Esophagus (tissue), 2 donors: ENCODE data around the gene TP73. TPM values are rescaled to one million over a fixed set of nuclear protein-coding genes. Genes with fewer than 3 reads are reported as not detected.
"Not testable (repeated sequence)": the region's sequence is repeated elsewhere in the genome, so short reads cannot be mapped to it uniquely, and the experiment has no call there.

Source experiments
- H3K27ac ChIP-seq, 2 donors: one replicate each; pipeline ENCODE4 v1.5.1; 2013; ENCODE audit warnings: low read depth in 2 of 2, mild to moderate bottlenecking in 2 of 2, inconsistent platforms in 1 of 2, low read length in 1 of 2, moderate library complexity in 1 of 2
- H3K27me3 ChIP-seq, 2 donors: one replicate each; pipeline ENCODE4 v1.6.1; 2013; ENCODE audit warnings: low read length in 2 of 2, control low read depth in 1 of 2, mild to moderate bottlenecking in 1 of 2; ENCODE audit not compliant: insufficient read depth in 2 of 2, control insufficient read depth in 1 of 2
- H3K36me3 ChIP-seq, 2 donors: one replicate each; pipeline ENCODE4 v1.6.1; 2013; ENCODE audit warnings: low read length in 1 of 2; ENCODE audit not compliant: control insufficient read depth in 2 of 2, insufficient read depth in 2 of 2
- H3K4me1 ChIP-seq, 2 donors: one replicate each; pipeline ENCODE4 v1.6.1; 2013; ENCODE audit warnings: low read length in 1 of 2; ENCODE audit not compliant: control insufficient read depth in 2 of 2, insufficient read depth in 2 of 2
- H3K4me3 ChIP-seq, 2 donors: one replicate each; pipeline ENCODE4 v1.5.1; 2013; ENCODE audit warnings: low read length in 2 of 2, mild to moderate bottlenecking in 2 of 2, low read depth in 1 of 2, moderate library complexity in 1 of 2
- H3K9me3 ChIP-seq, 2 donors: one replicate each; pipeline ENCODE4 v1.6.1; 2013; ENCODE audit warnings: mild to moderate bottlenecking in 2 of 2, low read depth in 1 of 2, low read length in 1 of 2, moderate library complexity in 1 of 2; ENCODE audit not compliant: control insufficient read depth in 2 of 2, insufficient read depth in 1 of 2
- WGBS, 2 donors: extraction: QIAGEN DNeasy Blood & Tissue Kit; methylation state at CpG; one replicate each; pipeline ENCODE4 v1.1.7; 2013; 5-methylcytosine and 5-hydroxymethylcytosine counted together
- polyA plus RNA-seq, 2 donors: library from polyadenylated mRNA; stranded (reverse); fragments of 200-250 nt; gene quantifications; one replicate each; pipeline ENCODE4 v1.2.3, GENCODE V29; 2013
- donor health status: healthy with polysubstance abuse.
- donor health status: Bipolar disorder and iron deficiency.

TP73 gene
- polyA plus RNA-seq, 2 donors, result 3.5 to 6.0 TPM

GRCh38 chr1:3618531-3618880, 33.8 kb upstream of the TP73 start:
- Histone ChIP-seq H3K4me1 (peaks cover 0 to 3% of the 10 kb centered on the region in 2 donors), H3K27me3 (no peaks in the 10 kb centered on the region), H3K27ac (no peak overlapping the region), H3K4me3 (no peak overlapping the region), H3K9me3 (no peaks in the 10 kb centered on the region), H3K36me3 (no peaks in the 10 kb centered on the region)
- 65 to 67% methylated on average over 9 of the region's 9 CpGs for WGBS, 2 donors

GRCh38 chr1:3618881-3619671, 33.2 kb upstream of the TP73 start:
- no peaks in the 10 kb centered on the region for H3K27me3 ChIP-seq
- H3K4me3 ChIP-seq, result no peak overlapping the region
- H3K4me1 ChIP-seq, result peaks cover 0 to 9% of the 10 kb centered on the region in 2 donors
- 15 to 18% methylated on average over 18 to 21 of the region's 21 CpGs for WGBS, 2 donors
- no peak overlapping the region for H3K27ac ChIP-seq
- peaks cover 0 to 2% of the 10 kb centered on the region in 2 donors for H3K36me3 ChIP-seq
- no peaks in the 10 kb centered on the region for H3K9me3 ChIP-seq

DNA sequence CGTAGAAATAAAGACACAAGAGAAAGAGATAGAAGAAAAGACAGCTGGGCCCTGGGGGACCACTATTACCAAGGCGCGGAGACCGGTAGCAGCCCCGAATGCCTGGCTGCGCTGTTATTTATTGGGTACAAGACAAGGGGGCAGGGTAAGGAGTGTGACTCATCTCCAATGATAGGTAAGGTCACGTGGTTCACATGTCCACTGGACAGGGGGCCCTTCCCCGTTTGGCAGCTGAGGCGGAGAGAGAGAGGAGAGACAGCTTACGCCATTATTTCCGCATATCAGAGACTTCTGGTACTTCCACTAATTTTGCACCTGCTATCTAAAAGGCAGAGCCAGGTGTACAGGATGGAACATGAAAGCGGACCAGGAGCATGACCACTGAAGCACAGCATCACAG, 31.6 kb upstream of the TP73 start:
- H3K4me1 ChIP-seq, result peaks cover 0 to 13% of the 10 kb centered on the region in 2 donors
- H3K27me3 ChIP-seq, result no peaks in the 10 kb centered on the region
- H3K36me3 ChIP-seq, result peaks cover 0 to 2% of the 10 kb centered on the region in 2 donors
- H3K27ac ChIP-seq, result no peak overlapping the region
- H3K9me3 ChIP-seq, result no peaks in the 10 kb centered on the region
- 78 to 83% methylated on average over 12 of the region's 12 CpGs for WGBS, 2 donors
- H3K4me3 ChIP-seq, result no peak overlapping the region

DNA sequence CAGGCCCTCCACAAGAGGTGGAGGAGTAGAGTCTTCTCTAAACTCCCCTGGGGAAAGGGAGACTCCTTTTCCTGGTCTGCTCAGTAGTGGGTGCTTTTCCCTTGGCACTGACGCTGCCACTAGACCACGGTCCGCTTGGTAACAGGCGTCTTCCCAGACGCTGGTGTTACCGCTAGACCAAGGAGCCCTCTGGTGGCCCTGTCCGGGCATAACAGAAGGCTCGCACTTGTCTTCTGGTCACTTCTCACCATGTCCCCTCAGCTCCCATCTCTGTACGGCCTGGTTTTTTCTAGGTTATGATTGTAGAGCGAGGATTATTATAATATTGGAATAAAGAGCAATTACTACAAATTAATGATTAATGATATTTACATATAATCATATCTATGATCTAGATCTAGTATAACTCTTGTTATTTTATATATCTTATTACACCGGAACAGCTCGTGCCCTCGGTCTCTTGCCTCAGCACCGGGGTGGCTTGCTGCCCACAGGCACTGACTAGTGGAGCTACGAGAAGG, 31.1 kb upstream of the TP73 start:
- not testable (repeated sequence) for H3K27me3 ChIP-seq, H3K4me3 ChIP-seq, H3K9me3 ChIP-seq, H3K36me3 ChIP-seq, H3K27ac ChIP-seq
- 24 to 33% methylated on average over 10 to 15 of the region's 15 CpGs for WGBS, 2 donors
- H3K4me1 ChIP-seq, result peaks cover 0 to 14% of the 10 kb centered on the region in 2 donors

- H3K27me3 ChIP-seq, H3K9me3 ChIP-seq, H3K36me3 ChIP-seq, H3K27ac ChIP-seq, H3K4me3 ChIP-seq: not testable (repeated sequence)
- H3K4me1 ChIP-seq, result peaks cover 0 to 14% of the 10 kb centered on the region in 2 donors
- 86 to 88% methylated on average over 9 of the region's 9 CpGs for WGBS, 2 donors
Measured at GRCh38 chr1:3622102-3622501, 30.2 kb upstream of the TP73 start.

- Histone ChIP-seq H3K36me3 (peaks cover 5 to 9% of the 10 kb centered on the region in 2 donors), H3K27me3 (no peaks in the 10 kb centered on the region), H3K4me1 (peaks cover 0 to 14% of the 10 kb centered on the region in 2 donors), H3K27ac (no peak overlapping the region), H3K4me3 (peak overlapping the region; percentile 91 to 100), H3K9me3 (no peaks in the 10 kb centered on the region)
- WGBS, 2 donors, result 29 to 34% methylated on average over 23 of the region's 23 CpGs
Measured at GRCh38 chr1:3623441-3624199, 28.7 kb upstream of the TP73 start.

GRCh38 chr1:3624200-3625136, 27.8 kb upstream of the TP73 start, which contains the start of gene TPRG1L:
TPRG1L (plus strand) TSS chr1:3625015; CDS start chr1:3625073, 58 bp downstream.
- H3K27me3 ChIP-seq, result no peaks in the 10 kb centered on the region
- 1% methylated on average over 89 to 108 of the region's 108 CpGs for WGBS, 2 donors
- H3K9me3 ChIP-seq, result no peaks in the 10 kb centered on the region
- peaks cover 8 to 12% of the 10 kb centered on the region in 2 donors for H3K36me3 ChIP-seq
- H3K4me1 ChIP-seq, result peaks cover 0 to 14% of the 10 kb centered on the region in 2 donors
- H3K27ac ChIP-seq, result peak within 1 kb of the TSS; percentile 76 to 86
- peak within 1 kb of the TSS; percentile 91 to 100 for H3K4me3 ChIP-seq

DNA sequence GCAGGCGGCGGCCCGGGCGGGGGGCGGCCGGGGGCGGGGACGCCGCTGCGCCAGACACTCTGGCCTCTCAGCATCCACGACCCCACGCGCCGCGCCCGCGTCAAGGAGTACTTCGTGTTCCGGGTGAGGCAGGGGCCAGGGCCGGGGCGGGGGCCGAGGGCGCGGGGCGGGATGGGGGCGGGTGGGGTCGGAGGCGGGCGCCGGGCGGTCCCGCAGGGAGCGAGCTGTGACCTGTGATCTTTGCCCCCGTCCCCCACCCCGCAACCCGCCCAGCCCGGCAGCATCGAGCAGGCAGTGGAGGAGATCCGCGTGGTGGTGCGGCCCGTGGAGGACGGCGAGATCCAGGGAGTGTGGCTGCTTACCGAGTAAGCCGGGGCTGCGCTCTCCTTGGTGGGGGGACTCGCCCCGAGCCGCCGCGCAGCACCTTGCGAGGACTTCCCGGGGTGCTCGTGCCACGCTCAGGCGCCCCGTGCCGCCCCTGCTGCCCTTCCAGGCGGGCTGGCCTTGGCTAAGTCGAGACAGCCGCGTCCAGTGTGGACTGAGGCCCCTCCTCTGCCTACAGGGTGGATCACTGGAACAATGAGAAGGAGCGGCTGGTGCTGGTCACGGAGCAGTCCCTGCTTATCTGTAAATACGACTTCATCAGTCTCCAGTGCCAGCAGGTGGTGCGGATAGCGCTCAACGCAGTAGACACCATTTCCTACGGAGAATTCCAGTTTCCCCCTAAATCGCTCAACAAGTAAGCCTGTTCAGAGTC, 27.0 kb upstream of the TP73 start:
- Histone ChIP-seq H3K36me3 (peaks cover 8 to 20% of the 10 kb centered on the region in 2 donors), H3K4me1 (peaks cover 0 to 14% of the 10 kb centered on the region in 2 donors), H3K9me3 (no peaks in the 10 kb centered on the region), H3K27me3 (no peaks in the 10 kb centered on the region), H3K4me3 (peak overlapping the region; percentile 73 to 91), H3K27ac (peak overlapping the region; percentile 76 to 86)
- WGBS, 2 donors, result 3 to 4% methylated on average over 44 to 71 of the region's 71 CpGs
